Measurements from ENCODE around the gene COMMD8.

GRCh38 chr4:47482326-47482725 lies 18.8 kb upstream of the COMMD8 start:
- TF ChIP-seq CTCF (IDR thresholded peaks at IDR 0.05), result no peak
- no peak for TF ChIP-seq POLR2A (IDR thresholded peaks at IDR 0.05)
